ENCODE data around the gene FGF16.
"Not testable (repeated sequence)": the region's sequence is repeated elsewhere in the genome, so short reads cannot be mapped to it uniquely, and the experiment has no call there.

The FGF16 gene

DNA sequence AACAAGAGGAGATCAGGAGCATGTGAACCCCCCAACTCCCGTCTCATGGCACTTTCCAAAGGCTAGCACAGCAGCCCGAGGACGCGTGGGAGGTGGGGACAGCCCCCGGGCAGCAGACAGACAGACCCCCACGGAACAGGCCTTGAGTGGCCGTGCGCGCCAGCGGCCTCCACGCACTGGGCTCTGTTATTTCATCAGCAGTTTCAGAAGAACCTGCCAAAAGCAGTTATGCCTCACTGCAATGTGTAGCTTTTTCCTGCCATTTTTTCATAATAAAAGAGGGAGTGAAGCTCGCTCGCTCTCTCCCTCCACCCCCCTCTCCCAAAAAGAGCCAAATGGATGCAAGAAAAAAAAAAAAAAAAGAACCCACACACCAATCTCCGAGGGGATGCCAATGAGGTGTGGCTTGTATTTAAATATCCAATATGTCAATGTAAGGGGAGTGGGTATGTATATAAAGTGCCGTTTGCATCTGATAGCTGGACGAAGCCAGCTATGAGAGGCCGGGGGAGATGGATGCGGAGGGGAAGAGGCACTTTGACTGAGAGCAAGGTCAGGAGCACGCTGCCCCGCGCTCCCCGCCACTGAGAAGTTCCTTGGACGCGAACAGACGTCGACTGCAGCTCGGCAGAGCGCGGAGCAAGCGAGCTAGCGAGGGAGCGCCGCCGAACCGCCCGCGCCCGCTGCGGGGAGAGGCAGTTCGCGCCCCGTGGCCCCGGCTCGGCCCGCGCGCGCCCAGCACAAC, at the start of gene FGF16:
Gene FGF16 (plus strand): TSS at position 482 of the 745 bp plus-strand sequence. CDS start 286 bp downstream, outside the sequence.
- in situ Hi-C loops (cut with MboI; ENCODE audit: low sequenced_read_pairs), result no loop called here

DNA sequence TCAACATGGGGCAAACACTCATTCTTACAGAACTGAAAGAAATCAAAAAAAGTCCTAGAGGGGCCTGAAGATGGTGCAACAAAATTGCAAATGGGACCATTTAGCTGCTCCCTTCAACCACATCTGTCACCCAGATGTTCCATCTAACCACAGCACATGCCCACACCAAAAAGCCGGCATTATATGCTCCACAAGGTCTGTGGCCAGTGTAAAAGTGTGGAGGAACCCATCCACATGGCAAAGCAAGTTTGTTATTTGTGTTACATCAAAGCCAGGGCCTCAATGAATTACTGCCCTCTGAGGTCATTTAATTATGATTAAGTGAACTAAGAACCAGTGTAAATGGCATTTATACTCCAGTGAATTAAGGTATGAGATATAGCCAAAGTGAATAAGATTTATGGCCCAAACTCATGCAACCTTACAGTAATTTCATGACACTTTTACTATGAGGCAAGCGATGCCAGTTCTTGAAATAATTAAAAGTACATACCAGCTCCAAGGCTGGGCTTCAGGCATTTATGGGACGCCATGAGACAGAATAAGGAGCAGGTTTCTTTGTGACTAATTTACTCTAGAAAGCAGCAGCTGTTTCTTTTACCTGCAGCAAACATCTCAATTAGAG, 48.7 kb upstream of the FGF16 start:
- in situ Hi-C loops (cut with MboI; ENCODE audit: low sequenced_read_pairs), result no loop called here

GRCh38 chrX:77404419-77404818, 42.8 kb upstream of the FGF16 start:
- in situ Hi-C loops (cut with MboI; ENCODE audit: low sequenced_read_pairs), result no loop called here

DNA sequence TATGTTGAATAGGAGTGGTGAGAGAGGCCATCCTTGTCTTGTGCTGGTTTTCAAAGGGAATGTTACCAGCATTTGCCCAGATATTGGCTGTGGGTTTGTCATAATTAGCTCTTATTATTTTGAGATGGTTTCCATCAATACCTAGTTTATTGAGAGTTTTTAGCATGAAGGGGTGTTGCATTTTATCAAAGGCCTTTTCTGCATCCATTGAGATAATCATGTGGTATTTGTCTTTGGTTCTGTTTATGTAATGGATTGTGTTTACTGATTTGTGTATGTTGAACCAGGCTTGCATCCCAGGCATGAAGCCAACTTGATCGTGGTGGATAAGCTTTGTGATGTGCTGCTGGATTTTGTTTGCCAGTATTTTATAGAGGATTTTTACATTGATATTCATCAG, 39.4 kb upstream of the FGF16 start:
- in situ Hi-C loops (cut with MboI; ENCODE audit: low sequenced_read_pairs), result not testable (repeated sequence)

- in situ Hi-C loops (cut with MboI; ENCODE audit: low sequenced_read_pairs), result no loop called here
These were observed 34.6 kb upstream of the FGF16 start for GRCh38 chrX:77412631-77413030.

DNA sequence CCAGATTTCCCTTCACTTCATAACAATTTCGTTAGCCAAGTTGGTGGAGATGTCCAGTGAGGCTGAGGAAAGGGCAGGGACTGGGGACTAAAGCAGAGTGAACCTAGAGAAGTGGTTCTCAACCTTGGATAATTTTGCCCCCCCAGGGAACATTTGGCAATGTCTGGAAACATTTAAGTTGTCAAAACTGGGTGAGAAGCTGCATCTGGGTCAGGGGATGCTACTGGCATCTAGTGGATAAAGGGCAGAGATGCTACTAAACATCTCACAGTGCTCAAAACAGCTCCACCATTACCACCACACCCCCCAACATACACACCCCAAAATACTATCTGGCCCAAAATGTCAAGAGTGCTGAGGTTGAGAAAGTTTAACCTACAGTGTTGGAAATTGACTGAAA, 32.0 kb upstream of the FGF16 start:
- in situ Hi-C loops (cut with MboI; ENCODE audit: low sequenced_read_pairs), result no loop called here

- in situ Hi-C loops (cut with MboI; ENCODE audit: low sequenced_read_pairs), result no loop called here
These were observed 31.3 kb upstream of the FGF16 start for GRCh38 chrX:77415882-77416281.

GRCh38 chrX:77422891-77423648, 24.1 kb upstream of the FGF16 start:
- in situ Hi-C loops (cut with MboI; ENCODE audit: low sequenced_read_pairs), result no loop called here

GRCh38 chrX:77426811-77427210, 20.4 kb upstream of the FGF16 start:
- in situ Hi-C loops (cut with MboI; ENCODE audit: low sequenced_read_pairs), result no loop called here

DNA sequence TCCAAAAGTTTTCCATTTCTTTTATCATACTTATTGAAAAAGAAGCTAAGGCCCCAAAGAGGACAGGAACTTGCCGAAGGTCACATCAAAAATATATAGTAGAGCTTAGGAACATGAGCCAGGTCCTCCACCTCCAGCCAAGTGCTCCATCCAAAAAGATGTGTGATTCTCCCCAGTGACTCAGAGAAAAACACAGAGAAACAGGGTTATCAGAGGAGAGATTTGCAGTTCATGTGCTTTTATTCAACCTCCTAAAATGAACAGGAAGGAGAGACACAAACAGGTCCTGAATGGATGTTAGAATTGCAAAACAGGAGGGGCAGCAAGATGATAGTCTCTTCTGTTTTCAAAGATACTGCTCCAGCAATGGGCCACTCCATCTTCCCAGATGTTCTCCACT, 19.6 kb upstream of the FGF16 start:
- in situ Hi-C loops (cut with MboI; ENCODE audit: low sequenced_read_pairs), result no loop called here

DNA sequence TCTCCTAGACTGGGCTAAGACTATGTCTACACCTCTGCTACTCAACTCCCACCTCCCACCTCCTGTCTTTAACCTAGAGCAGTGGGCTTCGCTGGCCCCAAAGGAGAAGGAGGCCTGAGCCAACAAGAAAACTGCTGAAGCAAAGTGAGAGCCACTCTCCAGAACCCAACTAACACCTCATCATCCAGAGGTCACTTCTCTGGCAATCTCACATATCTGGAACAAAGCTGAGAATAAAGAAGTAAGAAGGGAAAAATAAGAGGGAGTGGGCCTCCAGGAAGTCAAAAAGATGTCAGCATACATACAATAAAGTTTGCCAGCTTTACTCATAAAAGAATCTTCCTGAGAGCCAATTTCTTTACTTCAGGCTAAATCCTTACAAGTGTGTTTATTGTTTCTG, 18.6 kb upstream of the FGF16 start:
- in situ Hi-C loops (cut with MboI; ENCODE audit: low sequenced_read_pairs), result no loop called here

GRCh38 chrX:77431227-77431626, 16.0 kb upstream of the FGF16 start:
- in situ Hi-C loops (cut with MboI; ENCODE audit: low sequenced_read_pairs), result no loop called here

DNA sequence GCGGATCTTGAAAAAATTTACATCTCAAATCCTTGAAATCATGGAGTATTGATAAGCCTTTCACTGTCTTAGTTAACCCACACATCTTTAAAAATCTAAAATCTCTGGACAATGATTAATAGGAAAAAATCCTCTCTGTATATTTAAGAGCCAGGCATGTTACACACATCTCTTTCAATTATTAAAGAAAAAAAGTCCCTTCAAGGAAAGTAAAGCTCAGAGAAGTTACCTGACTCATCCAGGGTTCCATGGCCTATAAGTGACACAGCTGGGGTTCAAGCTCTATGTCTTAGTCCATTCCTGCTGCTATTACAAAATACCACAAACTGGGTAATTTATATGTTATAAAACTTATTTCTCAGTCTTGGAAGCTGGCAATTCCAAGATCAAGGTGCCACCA, 14.2 kb upstream of the FGF16 start:
- in situ Hi-C loops (cut with MboI; ENCODE audit: low sequenced_read_pairs), result no loop called here

DNA sequence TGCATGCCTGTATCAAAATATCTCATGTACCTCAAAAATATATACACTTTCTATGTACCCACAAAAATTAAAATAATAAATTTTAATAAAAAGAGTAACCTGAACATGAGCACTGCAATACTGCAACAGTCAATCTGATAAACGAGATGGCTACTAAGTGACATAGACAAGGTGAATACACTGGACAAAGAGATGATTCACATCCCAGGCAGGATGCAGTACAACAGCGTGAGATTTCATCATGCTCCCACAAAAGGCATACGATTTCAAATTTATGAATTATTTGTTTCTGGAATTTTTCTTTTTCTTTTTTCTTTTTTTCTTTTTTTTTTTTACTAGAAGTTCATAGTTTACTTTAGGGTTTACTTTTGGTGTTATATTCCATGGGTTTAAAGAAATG, 12.2 kb upstream of the FGF16 start:
- in situ Hi-C loops (cut with MboI; ENCODE audit: low sequenced_read_pairs), result no loop called here

DNA sequence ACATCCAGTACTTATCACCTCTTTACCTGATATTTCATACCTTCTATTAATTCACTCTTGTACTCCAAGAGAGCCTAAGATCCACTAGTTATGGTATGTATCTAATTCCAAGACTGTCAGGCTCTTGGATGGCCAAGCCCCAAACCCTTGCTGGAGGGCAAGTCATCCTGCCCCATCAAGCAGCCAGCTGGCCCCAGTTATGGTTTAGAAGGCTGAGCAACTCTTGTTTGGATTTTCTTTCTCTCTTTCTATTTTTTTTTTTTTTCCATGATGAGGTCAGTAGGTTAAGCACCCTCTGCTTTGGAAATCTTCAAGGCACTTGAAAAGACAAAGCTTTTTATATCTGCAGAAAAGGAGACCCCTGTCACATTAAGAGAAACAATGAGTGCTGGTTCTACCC, 10.9 kb upstream of the FGF16 start:
- in situ Hi-C loops (cut with MboI; ENCODE audit: low sequenced_read_pairs), result no loop called here

DNA sequence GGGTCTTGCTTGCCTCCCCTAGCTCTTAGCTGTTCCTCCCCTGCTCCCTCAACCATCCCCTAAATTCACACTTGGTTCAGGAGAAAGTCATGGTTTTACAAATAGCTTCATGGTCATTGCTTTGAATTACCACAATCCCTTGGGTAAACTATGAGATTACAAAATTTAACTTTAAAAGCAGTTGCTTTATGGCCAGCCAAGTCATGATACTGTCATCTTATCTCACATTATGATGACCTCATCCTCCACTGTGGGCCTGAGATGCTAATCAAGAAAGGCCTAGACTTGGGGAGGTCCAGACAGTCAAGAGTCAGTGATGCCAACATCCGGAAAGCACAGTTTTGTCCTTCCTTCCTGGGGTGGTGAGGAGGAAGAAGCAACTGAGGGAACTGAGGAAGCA, 10.5 kb upstream of the FGF16 start:
- in situ Hi-C loops (cut with MboI; ENCODE audit: low sequenced_read_pairs), result no loop called here

- in situ Hi-C loops (cut with MboI; ENCODE audit: low sequenced_read_pairs), result no loop called here
These were observed 6.9 kb upstream of the FGF16 start for GRCh38 chrX:77440330-77440729.

- in situ Hi-C loops (cut with MboI; ENCODE audit: low sequenced_read_pairs), result no loop called here
These were observed 6.2 kb upstream of the FGF16 start for GRCh38 chrX:77441033-77441432.

DNA sequence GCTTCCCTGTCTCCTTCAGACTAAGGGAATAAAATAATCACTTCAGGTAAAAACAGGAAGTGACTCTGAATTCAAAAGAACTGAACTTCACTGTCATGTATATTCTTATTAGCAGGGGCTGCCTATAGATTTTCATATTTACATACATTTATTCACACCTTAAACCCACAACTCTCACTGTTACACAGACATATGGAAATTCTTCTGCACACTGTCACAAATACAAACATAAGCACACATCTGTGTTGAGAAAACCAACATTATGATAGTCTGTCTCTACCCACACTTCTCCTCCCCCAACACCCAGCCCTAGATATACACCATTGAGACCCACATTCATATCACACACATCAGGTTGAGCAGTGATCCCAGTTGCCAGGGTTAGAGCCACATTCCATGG, 5.7 kb upstream of the FGF16 start:
- in situ Hi-C loops (cut with MboI; ENCODE audit: low sequenced_read_pairs), result no loop called here

GRCh38 chrX:77442728-77443127, 4.5 kb upstream of the FGF16 start:
- in situ Hi-C loops (cut with MboI; ENCODE audit: low sequenced_read_pairs), result no loop called here

- in situ Hi-C loops (cut with MboI; ENCODE audit: low sequenced_read_pairs), result no loop called here
These were observed 3.1 kb upstream of the FGF16 start for GRCh38 chrX:77444075-77444474.

DNA sequence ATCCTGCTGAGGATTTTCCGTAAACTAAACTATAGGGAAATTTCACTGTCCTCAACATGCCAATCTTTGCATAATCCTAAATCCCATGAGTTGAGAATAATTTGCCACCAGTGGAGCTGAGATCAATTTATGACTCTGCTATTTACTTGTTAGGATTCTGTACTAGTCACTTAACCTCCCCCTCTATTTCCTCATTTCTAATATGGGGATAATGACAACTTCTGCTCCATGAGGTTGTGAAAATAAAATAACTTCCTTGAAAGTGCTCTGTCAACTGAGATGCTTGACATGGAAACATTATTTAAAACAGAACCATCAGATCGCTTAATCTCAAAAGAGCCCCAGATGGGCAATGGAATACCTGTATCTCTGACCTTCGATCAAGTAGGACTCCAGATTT, 2.6 kb upstream of the FGF16 start:
- in situ Hi-C loops (cut with MboI; ENCODE audit: low sequenced_read_pairs), result no loop called here
